Heart left ventricle (tissue), 16 donors: ENCODE measurements around the gene NUP214. TPM values are rescaled to one million over a fixed set of nuclear protein-coding genes. Genes with fewer than 3 reads are reported as not detected.

Source experiments
- ATAC-seq, 4 donors: fragments of 200-7000 bp; cut with Tn5 transposase; one replicate each; pipeline ENCODE4 v1.9.1; 2020 to 2022; ENCODE audit warnings: moderate library complexity in 4 of 4, mild to moderate bottlenecking in 3 of 4, moderate number of reproducible peaks in 1 of 4
- DNase-seq, 5 donors: peaks; one replicate each; pipeline ENCODE4 v3.0.0-alpha.2; 2020
- H3K27ac ChIP-seq, 12 donors: fragments of 200-600 bp; sonication (generic) in 4 of 12; one replicate each; pipeline versions ENCODE4 v1.5.0 to v1.8.0; 2016 to 2022; ENCODE audit warnings: mild to moderate bottlenecking in 2 of 12
- H3K27me3 ChIP-seq, 9 donors: fragments of 200-600 bp; sonication (generic) in 2 of 9; one replicate each; pipeline versions ENCODE4 v1.5.1 to v1.8.0; 2016 to 2022; ENCODE audit warnings: mild to moderate bottlenecking in 3 of 9
- H3K36me3 ChIP-seq, 9 donors: fragments of 200-600 bp; sonication (generic) in 2 of 9; one replicate each; pipeline versions ENCODE4 v1.5.0 to v1.8.0; 2018 to 2022; ENCODE audit warnings: mild to moderate bottlenecking in 2 of 9
- H3K4me1 ChIP-seq, 12 donors: fragments of 200-600 bp; sonication (generic) in 4 of 12; one replicate each; pipeline versions ENCODE4 v1.5.0 to v1.8.0; 2016 to 2022; ENCODE audit warnings: mild to moderate bottlenecking in 3 of 12
- H3K4me3 ChIP-seq, 12 donors: fragments of 200-600 bp; sonication (generic) in 4 of 12; one replicate each; pipeline versions ENCODE4 v1.5.0 to v1.8.0; 2017 to 2022; ENCODE audit warnings: mild to moderate bottlenecking in 9 of 12, moderate library complexity in 4 of 12
- H3K9me3 ChIP-seq, 12 donors: fragments of 200-600 bp; sonication (generic) in 4 of 12; one replicate each; pipeline versions ENCODE4 v1.5.0 to v1.8.0; 2016 to 2022; ENCODE audit warnings: mild to moderate bottlenecking in 1 of 12
- POLR2A ChIP-seq, 2 donors: fragments of 450-650 bp; IDR thresholded peaks; one replicate each; pipeline ENCODE4 v1.6.1; 2017; ENCODE audit warnings: antibody characterized with exemption in 2 of 2, mild to moderate bottlenecking in 2 of 2, moderate library complexity in 2 of 2
- WGBS, 4 donors: extraction: QIAGEN DNeasy Blood & Tissue Kit in 2 of 4; methylation state at CpG; one replicate each; pipeline versions ENCODE4 v1.1.5 to v1.1.7; 2013 to 2018; 5-methylcytosine and 5-hydroxymethylcytosine counted together
- intact Hi-C, 10 donors: fragments of 100-400 bp; cut with DNase I; formaldehyde crosslinking; loops; one replicate each; pipeline versions ENCODE4 v1.11.1 to v1.14.2; 2022
- long read RNA-seq, 3 donors: library from polyadenylated mRNA; unstranded; transcript quantifications; one replicate each; pipeline ENCODE4 v2.0.0, GENCODE V29; 2020 to 2021
- polyA plus RNA-seq, 2 donors: library from polyadenylated mRNA; stranded (reverse); fragments of 200-250 nt; gene quantifications; one replicate each; pipeline ENCODE4 v1.2.3, GENCODE V29; 2013
- total RNA-seq, 9 donors: library from RNA; depleted of rRNA in 2 of 9; stranded (reverse); fragments of >200 nt in 2 of 9; fragmentation: NEBNext Ultra II Directional in 3 of 9; extraction: Animal tissue kit (Norgen Biotek cat#: 25700) in 3 of 9; gene quantifications; one replicate each; pipeline versions ENCODE4 v1.1.0 to v1.2.4, GENCODE V29; 2016 to 2023
- TF ChIP-seq, protein P1 (sequence below), 12 donors: fragments of 200-600 bp; sonication (generic) in 4 of 12; IDR thresholded peaks; one replicate each; pipeline versions ENCODE4 v1.5.0 to v1.8.0; 2018 to 2022; ENCODE audit warnings: antibody characterized with exemption in 12 of 12, mild to moderate bottlenecking in 5 of 12
- donor health status: ischemic (EF 13 %, LVEDD 7.1; RV severe dilation, severe dysfunction).
- donor health status: healthy with polysubstance abuse.
- donor health status: DM: no; HTN: yes; CAD: no.
- donor health status: DM: no; HTN: no; CAD: no.
- donor health status: ischemic (EF 25% LVEDD 6.9; RV normal size, moderate dysfunction).
- donor health status: ischemic (EF 25% LVEDD 5.7; RV mildly dilated, moderate dysfunction).
- donor health status: healthy.
- donor health status: DM: yes; HTN: yes; CAD: no.
- donor health status: ischemic (EF 35%, LVEDD 5.7; RV mildly dilated, moderate dysfunction).
- donor health status: nonischemic (EF 11% LVEDD 7.7; RV severe dilation, severe dysfunction).
- donor health status: DM: yes; HTN: yes; CAD: no.
- donor health status: PGD.
- donor health status: ischemic (EF 29% LVEDD 5.4; RV normal size, mild dysfunction).
- donor health status: nonischemic (EF 23%, LVEDD 6.1; RV moderate dilation, normal function).

Gene NUP214
- total RNA-seq (10 to 100 TPM; 19.2 to 45.1 (median 25.7) TPM), polyA plus RNA-seq (10 to 100 TPM; 13.7 to 13.8 TPM)
- long read RNA-seq, donor 1, partial matches to known transcripts: 9 of 9 reads
- long read RNA-seq, donor 1, other reads (novel, unspliced or antisense): 0 of 9 reads
- long read RNA-seq, donor 2, partial matches to known transcripts: 34 of 37 reads
- long read RNA-seq, donor 2, other reads (novel, unspliced or antisense): 3 of 37 reads
- long read RNA-seq, donor 3, partial matches to known transcripts: 13 of 14 reads
- long read RNA-seq, donor 3, other reads (novel, unspliced or antisense): 1 of 14 reads

DNA sequence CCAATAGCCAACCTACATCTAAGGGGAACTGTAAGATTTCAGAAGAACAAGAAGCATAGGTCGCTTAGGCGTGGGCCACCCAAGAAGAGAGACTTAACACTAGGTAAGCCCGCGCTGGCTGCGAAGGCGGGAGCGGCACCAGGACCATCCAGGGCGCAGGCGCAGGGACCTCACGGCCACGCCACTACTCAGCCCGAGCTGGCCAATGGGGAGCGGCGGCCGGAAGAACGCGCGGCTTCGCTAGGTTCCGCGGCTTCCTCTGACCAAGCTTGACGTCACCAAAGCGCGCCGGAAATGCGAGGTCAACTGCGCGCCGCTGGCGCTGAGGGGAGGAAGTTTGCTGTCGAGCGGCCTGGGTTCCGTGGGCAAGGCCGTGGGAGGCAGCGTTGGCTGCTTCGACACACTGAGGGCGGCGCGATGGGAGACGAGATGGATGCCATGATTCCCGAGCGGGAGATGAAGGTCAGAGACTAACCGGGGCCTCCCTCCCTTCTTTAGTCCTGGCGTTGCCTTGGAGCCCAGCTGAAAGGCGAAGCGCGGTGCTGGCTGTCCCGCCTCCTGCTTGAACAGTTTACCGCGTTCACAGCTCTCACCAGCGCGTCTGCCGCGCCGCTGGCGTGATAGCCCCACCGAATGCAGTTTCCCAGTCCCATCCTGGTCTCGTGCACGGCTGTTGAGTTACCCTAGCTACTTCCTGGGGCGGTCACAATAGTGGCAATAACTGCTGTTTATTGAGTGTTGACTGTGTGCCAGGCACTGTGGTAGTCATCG, at the start of gene NUP214:
Gene NUP214, plus strand, starts transcription at position 299 of the 771 bp plus-strand sequence. Its CDS starts 119 bp downstream, at position 418.
- H3K27me3 ChIP-seq: no peaks in the 10 kb centered on the region
- intact Hi-C loops: loop anchor here in 6 of 10 donors (2.0 to 10.0 kb wide), 4 partner anchors 67 to 71 kb away; no protein-coding TSS in a partner anchor
- peak within 1 kb of the TSS; percentile 55 to 99 (median 87) for H3K4me3 ChIP-seq
- DNase-seq: peak; percentile 99 to 100 (median 99)
- WGBS, 4 donors: 0% methylated on average over 35 to 61 of the region's 61 CpGs
- peak within 1 kb of the TSS; percentile 59 to 91 (median 80) for H3K27ac ChIP-seq
- TF ChIP-seq, protein P1, sequence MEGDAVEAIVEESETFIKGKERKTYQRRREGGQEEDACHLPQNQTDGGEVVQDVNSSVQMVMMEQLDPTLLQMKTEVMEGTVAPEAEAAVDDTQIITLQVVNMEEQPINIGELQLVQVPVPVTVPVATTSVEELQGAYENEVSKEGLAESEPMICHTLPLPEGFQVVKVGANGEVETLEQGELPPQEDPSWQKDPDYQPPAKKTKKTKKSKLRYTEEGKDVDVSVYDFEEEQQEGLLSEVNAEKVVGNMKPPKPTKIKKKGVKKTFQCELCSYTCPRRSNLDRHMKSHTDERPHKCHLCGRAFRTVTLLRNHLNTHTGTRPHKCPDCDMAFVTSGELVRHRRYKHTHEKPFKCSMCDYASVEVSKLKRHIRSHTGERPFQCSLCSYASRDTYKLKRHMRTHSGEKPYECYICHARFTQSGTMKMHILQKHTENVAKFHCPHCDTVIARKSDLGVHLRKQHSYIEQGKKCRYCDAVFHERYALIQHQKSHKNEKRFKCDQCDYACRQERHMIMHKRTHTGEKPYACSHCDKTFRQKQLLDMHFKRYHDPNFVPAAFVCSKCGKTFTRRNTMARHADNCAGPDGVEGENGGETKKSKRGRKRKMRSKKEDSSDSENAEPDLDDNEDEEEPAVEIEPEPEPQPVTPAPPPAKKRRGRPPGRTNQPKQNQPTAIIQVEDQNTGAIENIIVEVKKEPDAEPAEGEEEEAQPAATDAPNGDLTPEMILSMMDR (IDR thresholded peaks at IDR 0.05): no peak
- TF ChIP-seq POLR2A (IDR thresholded peaks at IDR 0.05): peak in 1 of 2 donors; percentile 85
- H3K9me3 ChIP-seq: no peaks in the 10 kb centered on the region
- H3K4me1 ChIP-seq: peaks cover 0 to 22% (median 15%) of the 10 kb centered on the region in 12 donors
- H3K36me3 ChIP-seq: peaks cover 0 to 57% (median 41%) of the 10 kb centered on the region in 9 donors
- peak; percentile 99 to 100 (median 99) for ATAC-seq

DNA sequence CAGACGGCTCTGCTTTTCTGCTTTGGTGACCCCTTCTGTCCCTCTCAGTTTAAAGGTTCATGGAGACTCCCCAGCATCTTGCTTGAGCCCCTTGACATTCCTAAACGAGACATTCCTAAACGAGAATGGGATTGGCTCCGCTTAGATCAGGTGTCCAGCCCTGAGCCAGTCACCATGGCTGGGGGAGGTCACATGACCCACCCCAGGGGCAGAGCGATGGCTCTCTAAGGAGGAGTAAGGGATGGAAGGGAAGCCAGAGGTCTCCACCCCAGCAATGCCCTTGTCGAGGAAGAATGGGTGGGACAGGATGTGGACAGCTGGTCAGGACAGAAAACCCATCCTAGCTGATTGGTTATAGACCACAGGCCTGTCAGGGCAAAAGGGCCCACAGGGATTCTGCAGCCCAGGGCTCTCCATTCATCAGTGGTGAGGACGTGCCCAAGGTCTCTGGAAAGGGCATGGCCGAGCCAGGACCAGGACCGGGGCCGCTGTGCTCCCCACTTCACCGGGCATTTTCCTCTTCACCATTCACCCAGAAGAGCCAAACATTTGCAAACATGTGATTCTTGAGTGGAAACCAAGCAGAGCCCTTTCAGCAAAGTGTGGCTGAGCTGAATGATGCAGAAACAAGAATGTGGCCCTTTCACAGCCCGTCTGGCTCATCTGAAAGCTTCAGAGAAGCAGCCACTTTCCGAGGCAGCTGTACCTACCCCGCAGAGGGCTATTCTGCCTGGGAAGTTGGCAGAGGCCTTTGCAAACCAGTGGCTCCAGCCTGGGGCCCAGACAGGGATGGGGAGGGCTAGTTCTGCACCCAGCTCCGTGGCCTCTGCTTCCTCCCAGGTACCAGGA, 48.8 kb upstream of the NUP214 start:
- Histone ChIP-seq H3K9me3 (no peaks in the 10 kb centered on the region), H3K27ac (no peak overlapping the region), H3K4me3 (no peak overlapping the region), H3K36me3 (no peaks in the 10 kb centered on the region), H3K27me3 (no peaks in the 10 kb centered on the region), H3K4me1 (no peaks in the 10 kb centered on the region)
- ATAC-seq: peak in 1 of 4 donors; percentile 43
- intact Hi-C loops: no loop called here
- 79 to 85% (median 81%) methylated on average over 14 to 15 of the region's 15 CpGs for WGBS, 4 donors
- no peak for DNase-seq
- TF ChIP-seq, protein P1 (IDR thresholded peaks at IDR 0.05): no peak
- TF ChIP-seq POLR2A (IDR thresholded peaks at IDR 0.05): no peak

DNA sequence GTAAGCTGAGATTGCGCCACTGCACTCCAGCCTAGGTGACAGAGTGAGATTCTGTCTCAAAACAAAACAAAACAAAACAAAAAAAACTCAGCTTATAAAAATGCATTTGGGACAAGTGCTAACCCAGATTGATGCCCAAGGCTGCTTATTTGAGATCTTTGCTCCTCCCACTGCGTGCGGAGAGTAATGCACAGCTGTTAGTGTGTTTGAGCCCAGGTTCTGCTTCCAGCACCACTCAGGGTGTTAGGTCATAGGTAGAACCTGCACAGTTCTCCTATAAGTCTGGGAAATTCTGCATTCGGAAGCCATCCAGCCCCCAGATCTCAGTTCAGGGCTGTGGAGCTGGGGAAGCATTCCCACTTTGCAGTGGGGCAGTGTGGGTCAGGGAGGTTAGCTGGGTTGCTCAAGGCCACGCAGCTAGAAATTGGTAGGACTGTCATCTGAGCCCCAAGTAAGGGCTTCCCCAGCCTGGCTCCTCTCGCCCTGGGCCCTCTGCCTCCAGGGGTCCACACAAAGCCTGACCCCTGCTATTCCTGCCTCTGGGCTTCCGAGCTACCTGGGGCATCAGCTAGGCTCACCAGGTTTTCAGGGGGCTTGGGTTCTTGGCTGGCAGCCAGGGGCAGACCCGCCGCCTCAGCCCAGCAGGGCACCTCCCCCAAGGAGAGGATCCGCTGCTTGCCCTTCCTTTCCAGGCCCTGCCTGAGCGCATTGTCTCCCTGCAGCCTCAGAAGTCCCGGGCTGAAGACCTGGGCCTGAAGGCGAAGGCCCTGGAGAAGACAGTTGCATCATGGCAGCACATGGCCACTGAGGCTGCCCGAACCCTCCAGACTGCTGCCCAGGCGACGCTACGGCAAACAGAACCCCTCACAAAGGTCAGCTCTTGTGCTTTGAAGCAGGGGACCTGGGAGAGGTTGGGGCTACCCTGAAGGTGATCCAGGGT, 46.7 kb upstream of the NUP214 start:
- Histone ChIP-seq H3K27me3 (no peaks in the 10 kb centered on the region), H3K27ac (no peak overlapping the region), H3K36me3 (no peaks in the 10 kb centered on the region), H3K4me1 (peaks cover 0 to 6% (median 0%) of the 10 kb centered on the region in 12 donors), H3K4me3 (no peak overlapping the region), H3K9me3 (no peaks in the 10 kb centered on the region)
- no peak for ATAC-seq
- TF ChIP-seq, protein P1 (IDR thresholded peaks at IDR 0.05): no peak
- no peak for TF ChIP-seq POLR2A (IDR thresholded peaks at IDR 0.05)
- DNase-seq: no peak
- 87 to 91% (median 89%) methylated on average over 13 to 17 of the region's 17 CpGs for WGBS, 4 donors
- intact Hi-C loops: no loop called here
